Transverse colon (tissue), 4 donors: ENCODE results near the gene GPER1. TPM values are rescaled to one million over a fixed set of nuclear protein-coding genes. Genes with fewer than 3 reads are reported as not detected.

Experiments
- DNase-seq: peaks from one replicate; pipeline ENCODE4 v3.0.0-alpha.2; 2019
- H3K27ac ChIP-seq, 4 donors: fragments of 200-600 bp; sonication (generic); 2 replicates each; pipeline ENCODE4 v1.5.1; 2016 to 2018; ENCODE audit warnings: inconsistent platforms in 4 of 4
- H3K27me3 ChIP-seq: fragments of 200-600 bp; sonication (generic); 2 replicates; pipeline ENCODE4 v1.5.1; 2017; ENCODE audit warnings: inconsistent platforms
- H3K36me3 ChIP-seq, 4 donors: fragments of 200-600 bp; sonication (generic); 2 replicates each; pipeline ENCODE4 v1.5.1; 2017 to 2019; ENCODE audit warnings: inconsistent platforms in 4 of 4
- H3K4me1 ChIP-seq, 4 donors: fragments of 200-600 bp; sonication (generic); 2 replicates each; pipeline ENCODE4 v1.5.1; 2017 to 2020; ENCODE audit warnings: inconsistent platforms in 4 of 4
- H3K4me3 ChIP-seq, 4 donors: fragments of 200-600 bp; sonication (generic); 1 replicate in 1 of 4; 2 replicates in 3 of 4; pipeline versions ENCODE4 v1.5.1 to v1.6.1; 2017 to 2019; ENCODE audit warnings: inconsistent platforms in 4 of 4
- H3K9me3 ChIP-seq, 2 donors: fragments of 200-600 bp; sonication (generic); 2 replicates each; pipeline ENCODE4 v1.5.1; 2017 to 2019; ENCODE audit warnings: inconsistent platforms in 2 of 2
- CTCF ChIP-seq, 5 experiments: fragments of 200-600 bp in 3 of 5; fragments of 450-650 bp in 2 of 5; sonication (generic) in 3 of 5; IDR thresholded peaks; 1 replicate in 2 of 5; 2 replicates in 3 of 5; pipeline ENCODE4 v1.5.1; 2016 to 2017; ENCODE audit warnings: antibody characterized with exemption in 5 of 5, inconsistent platforms in 3 of 5, mild to moderate bottlenecking in 2 of 5, moderate library complexity in 1 of 5
- EP300 ChIP-seq: sonication (generic); formaldehyde crosslinking; IDR thresholded peaks from one replicate; pipeline ENCODE4 v1.6.1; 2017; ENCODE audit warnings: antibody characterized with exemption, low read depth
- POLR2A ChIP-seq: fragments of 450-650 bp; IDR thresholded peaks from one replicate; pipeline ENCODE4 v1.6.1; 2016; ENCODE audit warnings: antibody characterized with exemption, mild to moderate bottlenecking, moderate library complexity
- POLR2AphosphoS5 ChIP-seq, 3 donors: sonication (generic); formaldehyde crosslinking; IDR thresholded peaks; one replicate each; pipeline ENCODE4 v1.6.1; 2016; ENCODE audit warnings: antibody characterized with exemption in 3 of 3
- WGBS, 2 donors: methylation state at CpG; one replicate each; pipeline ENCODE4 v1.1.5; 2018; ENCODE audit warnings: low coverage in 1 of 2; 5-methylcytosine and 5-hydroxymethylcytosine counted together
- in situ Hi-C, 4 donors: fragments of 200-750 bp; cut with MboI; loops; one replicate each; pipeline versions ENCODE4 v1.15.0 to v1.15.1; 2017; ENCODE audit warnings: low sequenced_read_pairs in 3 of 4, low pct_ligation_motif_present in 1 of 4, low pct_unique_long_range_greater_than_20kb in 1 of 4
- intact Hi-C: fragments of 100-400 bp; cut with DNase I; formaldehyde crosslinking; loops from one replicate; pipeline ENCODE4 v1.15.1; 2023; ENCODE audit warnings: low total_unique reads
- total RNA-seq, 4 donors: library from RNA; depleted of rRNA; stranded (reverse); fragments of >200 nt; gene quantifications; one replicate each; pipeline ENCODE4 v1.1.0, GENCODE V29; 2016

GPER1 gene
- total RNA-seq, 4 donors from 2014 or later = 2.2 to 33.7 (median 11.7) TPM

GRCh38 chr7:1079546-1079945 lies 8.4 kb upstream of the GPER1 start:
- 88% methylated on average over 12 of the region's 12 CpGs; no CpG with 5 or more reads in 1 of the 2 donors for WGBS, 2 donors
- DNase-seq = no peak
- Histone ChIP-seq H3K36me3 (no peaks in the 10 kb centered on the region), H3K9me3 (no peaks in the 10 kb centered on the region), H3K4me3 (no peak overlapping the region), H3K27ac (no peak overlapping the region), H3K27me3 (no peaks in the 10 kb centered on the region), H3K4me1 (peaks cover 0 to 14% (median 4%) of the 10 kb centered on the region in 4 donors)
- intact Hi-C loops = no loop called here
- in situ Hi-C loops = no loop called here
- TF ChIP-seq POLR2A = no peak
- no peak for TF ChIP-seq POLR2AphosphoS5 (IDR thresholded peaks at IDR 0.05)
- no peak for TF ChIP-seq CTCF (IDR thresholded peaks at IDR 0.05)

GRCh38 chr7:1080252-1080920 lies 7.5 kb upstream of the GPER1 start:
- Histone ChIP-seq H3K27me3 (no peaks in the 10 kb centered on the region), H3K27ac (no peak overlapping the region), H3K9me3 (no peaks in the 10 kb centered on the region), H3K36me3 (no peaks in the 10 kb centered on the region), H3K4me3 (no peak overlapping the region), H3K4me1 (peaks cover 0 to 14% (median 4%) of the 10 kb centered on the region in 4 donors)
- no peak for TF ChIP-seq CTCF (IDR thresholded peaks at IDR 0.05)
- in situ Hi-C loops = no loop called here
- DNase-seq = no peak
- WGBS, 2 donors = 89% methylated on average over 38 of the region's 38 CpGs; no CpG with 5 or more reads in 1 of the 2 donors
- intact Hi-C loops = loop anchor here (10.0 kb wide), 1 partner anchor 94 kb away; no protein-coding TSS in a partner anchor

GRCh38 chr7:1080921-1081255 lies 7.0 kb upstream of the GPER1 start:
- no peaks in the 10 kb centered on the region for H3K27me3 ChIP-seq
- intact Hi-C loops = loop anchor here (10.0 kb wide), 1 partner anchor 94 kb away; no protein-coding TSS in a partner anchor
- H3K27ac ChIP-seq = no peak overlapping the region
- TF ChIP-seq EP300 (no peak), POLR2AphosphoS5 (IDR thresholded peaks at IDR 0.05) (no peak), POLR2A (no peak), CTCF (IDR thresholded peaks at IDR 0.05) (no peak)
- in situ Hi-C loops = no loop called here
- 96% methylated on average over 14 of the region's 16 CpGs; no CpG with 5 or more reads in 1 of the 2 donors for WGBS, 2 donors
- peaks cover 0 to 14% (median 4%) of the 10 kb centered on the region in 4 donors for H3K4me1 ChIP-seq
- H3K9me3 ChIP-seq = no peaks in the 10 kb centered on the region
- DNase-seq = no peak
- no peak overlapping the region for H3K4me3 ChIP-seq
- H3K36me3 ChIP-seq = no peaks in the 10 kb centered on the region

- peaks cover 0 to 17% (median 5%) of the 10 kb centered on the region in 4 donors for H3K4me1 ChIP-seq
- intact Hi-C loops (loop anchor here (10.0 kb wide), 1 partner anchor 93 kb away; no protein-coding TSS in a partner anchor), in situ Hi-C loops (no loop called here)
- no peak overlapping the region for H3K4me3 ChIP-seq
- 93% methylated on average over 20 of the region's 20 CpGs; no CpG with 5 or more reads in 1 of the 2 donors for WGBS, 2 donors
- no peak for DNase-seq
- H3K9me3 ChIP-seq = no peaks in the 10 kb centered on the region
- H3K36me3 ChIP-seq = no peaks in the 10 kb centered on the region
- H3K27ac ChIP-seq = no peak overlapping the region
- TF ChIP-seq POLR2A (no peak), CTCF (IDR thresholded peaks at IDR 0.05) (no peak), EP300 (no peak), POLR2AphosphoS5 (IDR thresholded peaks at IDR 0.05) (no peak)
- H3K27me3 ChIP-seq = no peaks in the 10 kb centered on the region
Measured at GRCh38 chr7:1081336-1081735, 6.6 kb upstream of the GPER1 start.
